HEK293T (cell line): ENCODE results near the gene U2AF1L4.

ENCODE experiments used
- CTCF ChIA-PET: fragments of 350-600 bp; formaldehyde crosslinking; extraction: SDS; loops from one replicate; lab custom pipeline; 2021; ENCODE audit warnings: antibody characterized with exemption, inconsistent platforms; lab: Yijun Ruan, JAX
- POLR2A ChIA-PET: fragments of 350-600 bp; formaldehyde crosslinking; extraction: SDS; loops from one replicate; lab custom pipeline; 2020; ENCODE audit warnings: antibody characterized with exemption, inconsistent platforms; lab: Yijun Ruan, JAX
- DNase-seq: peaks from one replicate; pipeline ENCODE4 v3.0.0; 2012; ENCODE audit warnings: mixed read lengths; ENCODE audit errors: extremely low spot score
- ARNT ChIP-seq: fragments of 450-650 bp; IDR thresholded peaks from 2 replicates; pipeline ENCODE4 v1.6.1; 2017; ENCODE audit warnings: mild to moderate bottlenecking
- BHLHE40 ChIP-seq: fragments of 450-650 bp; IDR thresholded peaks from 2 replicates; pipeline ENCODE4 v1.6.1; 2016; ENCODE audit warnings: mild to moderate bottlenecking, moderate library complexity, borderline replicate concordance
- CTBP1 ChIP-seq: fragments of 450-650 bp; IDR thresholded peaks from 2 replicates; pipeline ENCODE4 v1.6.1; 2016; ENCODE audit warnings: borderline replicate concordance
- ELF4 ChIP-seq: fragments of 450-650 bp; IDR thresholded peaks from 2 replicates; pipeline ENCODE4 v1.6.1; 2017; ENCODE audit warnings: antibody characterized with exemption
- FOXA1 ChIP-seq: fragments of 450-650 bp; IDR thresholded peaks from 2 replicates; pipeline ENCODE4 v1.6.1; 2016; ENCODE audit warnings: mild to moderate bottlenecking
- FOXK2 ChIP-seq: fragments of 450-650 bp; IDR thresholded peaks from 2 replicates; pipeline ENCODE4 v1.6.1; 2016; ENCODE audit warnings: mild to moderate bottlenecking
- FOXM1 ChIP-seq: fragments of 450-650 bp; IDR thresholded peaks from 2 replicates; pipeline ENCODE4 v1.6.1; 2017; ENCODE audit warnings: mild to moderate bottlenecking, borderline replicate concordance
- HDGF ChIP-seq: fragments of 450-650 bp; IDR thresholded peaks from 2 replicates; pipeline ENCODE4 v1.6.1; 2017; ENCODE audit warnings: antibody characterized with exemption, borderline replicate concordance
- L3MBTL2 ChIP-seq: fragments of 450-650 bp; conservative IDR thresholded peaks from 2 replicates; pipeline ENCODE4 v1.6.1; 2016; ENCODE audit warnings: mild to moderate bottlenecking
- LEF1 ChIP-seq: fragments of 450-650 bp; IDR thresholded peaks from 2 replicates; pipeline ENCODE4 v1.6.1; 2017; ENCODE audit warnings: mild to moderate bottlenecking, borderline replicate concordance
- NFRKB ChIP-seq: fragments of 450-650 bp; IDR thresholded peaks from 2 replicates; pipeline ENCODE4 v1.6.1; 2016; ENCODE audit warnings: mild to moderate bottlenecking, moderate library complexity
- PKNOX1 ChIP-seq: fragments of 450-650 bp; IDR thresholded peaks from 2 replicates; pipeline ENCODE4 v1.6.1; 2016
- SP1 ChIP-seq: fragments of 450-650 bp; IDR thresholded peaks from 2 replicates; pipeline ENCODE4 v1.6.1; 2017
- SUZ12 ChIP-seq: fragments of 450-650 bp; IDR thresholded peaks from 2 replicates; pipeline ENCODE4 v1.6.1; 2016; ENCODE audit warnings: mild to moderate bottlenecking
- TARDBP ChIP-seq: fragments of 450-650 bp; IDR thresholded peaks from 2 replicates; pipeline ENCODE4 v1.6.1; 2016
- ZNF384 ChIP-seq: fragments of 450-650 bp; IDR thresholded peaks from 2 replicates; pipeline ENCODE4 v1.6.1; 2016

Gene U2AF1L4

GRCh38 chr19:35759697-35760096, 14.5 kb upstream of the U2AF1L4 start:
- no peak for TF ChIP-seq FOXM1
- no peak for TF ChIP-seq FOXA1
- TF ChIP-seq BHLHE40, result no peak
- TF ChIP-seq FOXK2, result no peak
- no peak for TF ChIP-seq ARNT
- no peak for TF ChIP-seq CTBP1
- TF ChIP-seq SP1, result no peak
- no peak for TF ChIP-seq NFRKB
- TF ChIP-seq ELF4, result no peak
- no peak for TF ChIP-seq HDGF
- ChIA-PET POLR2A (interaction anchor here (1.1 kb wide), 1 partner anchor 12 kb away, joined by 3 read pairs; the partner anchor contains the start of gene LIN37), CTCF (no interaction called here)
- no peak for DNase-seq

- DNase-seq, result peak; percentile 97
- TF ChIP-seq PKNOX1 (peak; percentile 99), ARNT (no peak), LEF1 (0 out of 2 replicates have a peak, but pooled peaks have one; percentile 25), CTBP1 (no peak), HDGF (no peak), L3MBTL2 (peak; percentile 26; the same call in 1 of the 2 replicates), ELF4 (peak; percentile 34), SUZ12 (no peak; the same call in none of the 2 replicates), NFRKB (no peak)
- ChIA-PET POLR2A (interaction anchor here (1.3 to 2.5 kb wide), 5 partner anchors 10 to 56 kb away, joined by 3 to 33 read pairs (median 8); partner anchors contain the start of genes LIN37, PSENEN and U2AF1L4), CTCF (interaction anchor here (1.0 kb wide), 1 partner anchor 17 kb away, joined by 3 read pairs; no protein-coding TSS in a partner anchor)
Observed at GRCh38 chr19:35757749-35758608, 12.8 kb upstream of the U2AF1L4 start, which contains the start of gene PROSER3. TSS of gene PROSER3 (plus strand) at chr19:35758176. CDS start at chr19:35758216, 40 bp downstream.

- POLR2A ChIA-PET, result interaction anchor here (1.3 to 2.5 kb wide), 5 partner anchors 9 to 55 kb away, joined by 3 to 33 read pairs (median 8); partner anchors contain the start of genes LIN37, PSENEN and U2AF1L4
- CTCF ChIA-PET, result interaction anchor here (1.0 kb wide), 1 partner anchor 17 kb away, joined by 3 read pairs; no protein-coding TSS in a partner anchor
- TF ChIP-seq L3MBTL2, result no peak
- TF ChIP-seq ARNT, result no peak
- TF ChIP-seq PKNOX1, result no peak
- TF ChIP-seq TARDBP, result no peak
- TF ChIP-seq ZNF384, result no peak
- TF ChIP-seq ELF4, result no peak
- peak; percentile 39 for DNase-seq
Observed at GRCh38 chr19:35757231-35757748, 12.1 kb upstream of the U2AF1L4 start.

GRCh38 chr19:35756377-35757230, 11.4 kb upstream of the U2AF1L4 start, which contains the start of gene HSPB6:
TSS of gene HSPB6 (minus strand) at chr19:35757029. CDS start at chr19:35757008, 21 bp downstream.
- POLR2A ChIA-PET, result interaction anchor here (1.3 to 2.5 kb wide), 5 partner anchors 9 to 54 kb away, joined by 3 to 33 read pairs (median 8); partner anchors contain the start of genes LIN37, PSENEN and U2AF1L4
- TF ChIP-seq FOXK2 (no peak), SP1 (no peak), NFRKB (no peak), ARNT (no peak), CTBP1 (no peak), BHLHE40 (no peak), PKNOX1 (no peak), HDGF (no peak), FOXA1 (no peak), SUZ12 (no peak), FOXM1 (no peak), LEF1 (no peak), TARDBP (no peak), L3MBTL2 (no peak), ELF4 (no peak), ZNF384 (no peak)
- no peak for DNase-seq
- CTCF ChIA-PET, result interaction anchor here (1.0 kb wide), 1 partner anchor 16 kb away, joined by 3 read pairs; no protein-coding TSS in a partner anchor
